HepG2 (cell line): Measurements from ENCODE around the gene FBRSL1. TPM values are rescaled to one million over a fixed set of nuclear protein-coding genes. Genes with fewer than 3 reads are reported as not detected.

Experiments used
- ATAC-seq: fragments of 200-7000 bp; cut with Tn5 transposase; 3 replicates; pipeline ENCODE4 v1.9.1; 2020; ENCODE audit warnings: mild to moderate bottlenecking, moderate library complexity
- BruUV-seq: library from RNA; stranded (reverse); fragments of 400-500 nt; replicated peaks from 2 replicates; lab custom pipeline; 2021; lab: Mats Ljungman, UMichigan
- CTCF ChIA-PET: fragments of 300-600 bp; formaldehyde crosslinking; extraction: SDS; loops from one replicate; lab custom pipeline; 2021; ENCODE audit warnings: low total read pairs, inconsistent platforms, low intra/inter-chr PET ratio; lab: Yijun Ruan, JAX
- POLR2A ChIA-PET: fragments of 350-600 bp; sonication (Branson Sonifier 250); formaldehyde crosslinking; loops from one replicate; lab custom pipeline; 2020; ENCODE audit warnings: antibody characterized with exemption, inconsistent platforms; lab: Yijun Ruan, JAX
- DNase-seq: peaks from one replicate; pipeline ENCODE4 v3.0.0-alpha.2; 2015; ENCODE audit warnings: low spot score
- FAIRE-seq: peaks from 3 replicates; lab custom pipeline; 2011; peaks lifted over from hg19 to GRCh38; lab: Jason Lieb, UNC
- H2AFZ ChIP-seq: one replicate; pipeline ENCODE4 v1.6.1; 2011; ENCODE audit warnings: low read length, inconsistent platforms
- H3K27ac ChIP-seq: fragments of 300-600 bp; 3 replicates; pipeline ENCODE4 v1.8.0; 2011; ENCODE audit warnings: mixed run types, mild to moderate bottlenecking, mixed read lengths, low read length, inconsistent platforms; ENCODE audit not compliant: insufficient read depth; ENCODE audit errors: extremely low read length
- H3K27me3 ChIP-seq, 2 experiments: fragments of 200-600 bp in 1 of 2; 2 replicates in 1 of 2; 3 replicates in 1 of 2; pipeline versions ENCODE4 v1.6.0 to v1.8.0; 2011; ENCODE audit warnings: low read length in 2 of 2, mild to moderate bottlenecking in 2 of 2, moderate library complexity in 2 of 2, inconsistent platforms in 1 of 2; ENCODE audit not compliant: insufficient read depth in 2 of 2, control insufficient read depth in 1 of 2
- H3K36me3 ChIP-seq, 2 experiments: fragments of 200-600 bp in 1 of 2; replicated peaks in 1 of 2; 2 replicates in 1 of 2; 3 replicates in 1 of 2; pipeline versions ENCODE4 v1.5.1 to v1.8.0; 2011; ENCODE audit warnings: low read length in 2 of 2, inconsistent platforms in 1 of 2; ENCODE audit not compliant: insufficient read depth in 2 of 2, control insufficient read depth in 1 of 2
- H3K4me1 ChIP-seq: 2 replicates; pipeline ENCODE4 v1.5.1; 2012; ENCODE audit warnings: low read length, inconsistent platforms; ENCODE audit not compliant: insufficient read depth
- H3K4me2 ChIP-seq: 2 replicates; pipeline ENCODE4 v1.6.0; 2011; ENCODE audit warnings: low read depth, low read length, inconsistent platforms
- H3K4me3 ChIP-seq, 3 experiments: fragments of 200-600 bp in 1 of 3; sonication (generic), shearing (Covaris generic) in 1 of 3; replicated peaks in 1 of 3; 2 replicates each; pipeline ENCODE4 v1.5.1; 2011 to 2016; ENCODE audit warnings: low read length in 3 of 3, inconsistent platforms in 2 of 3, low read depth in 2 of 3, mild to moderate bottlenecking in 2 of 3, control low read depth in 1 of 3, mixed read lengths in 1 of 3; ENCODE audit not compliant: insufficient read depth in 1 of 3
- H3K79me2 ChIP-seq: one replicate; pipeline ENCODE4 v1.6.1; 2011; ENCODE audit warnings: low read length, inconsistent platforms; ENCODE audit not compliant: insufficient read depth
- H3K9ac ChIP-seq: 2 replicates; pipeline ENCODE4 v1.6.0; 2011; ENCODE audit warnings: mild to moderate bottlenecking, low read depth, low read length, inconsistent platforms; ENCODE audit not compliant: insufficient read depth
- H3K9me3 ChIP-seq: 2 replicates; pipeline ENCODE4 v1.5.1; 2012; ENCODE audit warnings: mild to moderate bottlenecking, low read length
- H4K20me1 ChIP-seq: 2 replicates; pipeline ENCODE4 v1.6.0; 2011; ENCODE audit warnings: inconsistent platforms, mild to moderate bottlenecking, low read length, moderate library complexity; ENCODE audit not compliant: insufficient read depth
- HNRNPLL ChIP-seq: fragments of 200-400 bp; formaldehyde crosslinking; IDR thresholded peaks from 2 replicates; pipeline ENCODE4 v1.6.1; 2017; ENCODE audit warnings: mild to moderate bottlenecking, low read depth, low read length; ENCODE audit not compliant: poor library complexity, severe bottlenecking
- KAT2B ChIP-seq: fragments of 150-350 bp; IDR thresholded peaks from 2 replicates; pipeline ENCODE4 v1.6.1; 2014; ENCODE audit warnings: low read depth, low read length, borderline replicate concordance
- KAT8 ChIP-seq: IDR thresholded peaks from 2 replicates; pipeline ENCODE4 v1.6.1; 2016; ENCODE audit warnings: missing genetic modification reagents, missing compliant biosample characterization
- MXD4 ChIP-seq: IDR thresholded peaks from 2 replicates; pipeline ENCODE4 v1.6.1; 2016; ENCODE audit warnings: mild to moderate bottlenecking, missing biosample characterization, missing genetic modification reagents
- NR2F2 ChIP-seq: IDR thresholded peaks from 2 replicates; pipeline ENCODE4 v1.6.1; 2012; ENCODE audit warnings: low read depth, inconsistent platforms, borderline replicate concordance
- ZBTB21 ChIP-seq: sonication (generic); formaldehyde crosslinking; IDR thresholded peaks from 2 replicates; pipeline ENCODE4 v1.4.0; 2020; ENCODE audit warnings: missing genetic modification reagents
- ZBTB4 ChIP-seq: sonication (generic); formaldehyde crosslinking; IDR thresholded peaks from 2 replicates; pipeline ENCODE4 v1.4.0; 2020; ENCODE audit warnings: missing genetic modification reagents, mild to moderate bottlenecking, borderline replicate concordance
- ZNF274 ChIP-seq: sonication (generic); formaldehyde crosslinking; IDR thresholded peaks from 2 replicates; pipeline ENCODE4 v1.5.1; 2020; ENCODE audit warnings: mild to moderate bottlenecking, missing genetic modification reagents
- ZNF792 ChIP-seq: IDR thresholded peaks from 2 replicates; pipeline ENCODE4 v1.6.1; 2016
- WGBS: methylation state at CpG from one replicate; pipeline ENCODE4 v1.1.6; 2017; ENCODE audit warnings: low lambda C conversion rate; 5-methylcytosine and 5-hydroxymethylcytosine counted together
- in situ Hi-C: cut with HindIII; loops from 2 replicates; pipeline ENCODE4 v1.10.0; 2017; ENCODE audit warnings: low pct_unique_long_range_greater_than_20kb; ENCODE audit not compliant: extremely low pct_ligation_motif_present
- intact Hi-C: fragments of 100-400 bp; cut with micrococcal nuclease; formaldehyde crosslinking; loops from one replicate; pipeline ENCODE4 v1.10.0; 2022; ENCODE audit not compliant: unreplicated experiment
- polyA plus RNA-seq, 8 experiments: library from polyadenylated mRNA; depleted of rRNA in 3 of 8; stranded (reverse) in 7 of 8; unstranded in 1 of 8; fragments of >200 nt; fragmentation: Illumina TruSeq in 4 of 8; extraction: Trizol in 4 of 8; gene quantifications; 2 replicates each; pipeline versions ENCODE4 v1.2.1 to v1.2.3, GENCODE V29; 2011 to 2016; ENCODE audit warnings: low read depth in 4 of 8, missing spikeins in 1 of 8, mixed read lengths in 1 of 8; ENCODE audit not compliant: insufficient read depth in 1 of 8
- total RNA-seq, 5 experiments: library from RNA; depleted of rRNA; stranded (reverse); fragments of >200 nt; fragmentation: Illumina TruSeq; extraction: Trizol; gene quantifications; 2 replicates each; pipeline ENCODE4 v1.2.3, GENCODE V29; 2016; ENCODE audit warnings: low read depth in 1 of 5
- TF ChIP-seq, protein P1 (sequence below): sonication (generic); formaldehyde crosslinking; IDR thresholded peaks from 2 replicates; pipeline ENCODE4 v1.8.0; 2022; ENCODE audit warnings: low read depth, missing genetic modification reagents
- TF ChIP-seq, protein P2 (sequence below): sonication (generic); formaldehyde crosslinking; IDR thresholded peaks from 2 replicates; pipeline ENCODE4 v1.5.0; 2020; ENCODE audit warnings: missing genetic modification reagents

Gene FBRSL1
- total and polyA plus RNA-seq, 2 of the 13 experiments (the other 11 are each of a cell fraction or from before 2014, with no cell fraction given) = 3.6 to 7.9 TPM

GRCh38 chr12:132483208-132483607, 6.7 kb upstream of the FBRSL1 start (continued):
- no peak for TF ChIP-seq MXD4 (CRISPR knock-in tag)

DNA sequence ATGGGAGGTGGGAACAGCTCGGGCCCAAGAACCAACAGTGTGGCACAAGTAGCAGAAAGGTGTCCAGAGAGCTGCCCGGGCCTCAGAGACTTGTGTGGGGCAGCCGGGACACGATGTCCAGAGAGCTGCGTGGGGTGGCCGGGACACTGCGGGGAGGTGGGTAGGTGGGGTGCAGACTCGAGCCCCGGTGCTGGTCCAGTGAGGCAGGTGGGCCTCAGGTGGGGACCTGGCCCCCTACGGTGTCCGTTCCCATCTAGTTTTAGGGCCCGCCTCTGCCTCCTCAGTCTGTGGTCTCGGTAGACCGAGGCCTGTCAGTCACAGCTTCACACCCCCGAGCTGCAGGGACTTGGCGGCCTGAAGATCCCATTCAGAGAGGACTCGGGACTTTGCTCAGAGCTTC, 6.3 kb upstream of the FBRSL1 start:
- Histone ChIP-seq H3K36me3 (no peaks in the 10 kb centered on the region), H2AFZ (no peak overlapping the region), H4K20me1 (no peaks in the 10 kb centered on the region), H3K4me1 (peaks cover 8% of the 10 kb centered on the region), H3K9ac (no peak overlapping the region), H3K27me3 (peaks cover 33 to 98% of the 10 kb centered on the region in 2 experiments), H3K9me3 (no peaks in the 10 kb centered on the region), H3K4me2 (no peak overlapping the region), H3K27ac (no peak overlapping the region), H3K79me2 (no peaks in the 10 kb centered on the region), H3K4me3 (no peak overlapping the region)
- no peak for FAIRE-seq
- intact Hi-C loops (no loop called here), in situ Hi-C loops (no loop called here)
- no peak for ATAC-seq
- no peak for DNase-seq
- ChIA-PET POLR2A (no interaction called here), CTCF (no interaction called here)
- no TSS peak for BruUV-seq
- WGBS = 20% methylated on average over 7 of the region's 17 CpGs
- TF ChIP-seq, protein P1, sequence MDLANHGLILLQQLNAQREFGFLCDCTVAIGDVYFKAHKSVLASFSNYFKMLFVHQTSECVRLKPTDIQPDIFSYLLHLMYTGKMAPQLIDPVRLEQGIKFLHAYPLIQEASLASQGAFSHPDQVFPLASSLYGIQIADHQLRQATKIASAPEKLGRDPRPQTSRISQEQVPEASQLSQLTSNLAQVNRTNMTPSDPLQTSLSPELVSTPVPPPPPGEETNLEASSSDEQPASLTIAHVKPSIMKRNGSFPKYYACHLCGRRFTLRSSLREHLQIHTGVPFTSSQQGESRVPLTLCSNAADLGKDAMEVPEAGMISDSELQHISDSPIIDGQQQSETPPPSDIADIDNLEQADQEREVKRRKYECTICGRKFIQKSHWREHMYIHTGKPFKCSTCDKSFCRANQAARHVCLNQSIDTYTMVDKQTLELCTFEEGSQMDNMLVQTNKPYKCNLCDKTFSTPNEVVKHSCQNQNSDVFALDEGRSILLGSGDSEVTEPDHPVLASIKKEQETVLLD = no peak
- TF ChIP-seq KAT8 (CRISPR knock-in tag) (no peak), ZNF792 (CRISPR knock-in tag) (no peak), HNRNPLL (no peak), ZBTB21 (no peak), KAT2B (no peak), NR2F2 (no peak), ZNF274 (CRISPR knock-in tag) (no peak), ZBTB4 (CRISPR knock-in tag) (no peak)
- TF ChIP-seq, protein P2, sequence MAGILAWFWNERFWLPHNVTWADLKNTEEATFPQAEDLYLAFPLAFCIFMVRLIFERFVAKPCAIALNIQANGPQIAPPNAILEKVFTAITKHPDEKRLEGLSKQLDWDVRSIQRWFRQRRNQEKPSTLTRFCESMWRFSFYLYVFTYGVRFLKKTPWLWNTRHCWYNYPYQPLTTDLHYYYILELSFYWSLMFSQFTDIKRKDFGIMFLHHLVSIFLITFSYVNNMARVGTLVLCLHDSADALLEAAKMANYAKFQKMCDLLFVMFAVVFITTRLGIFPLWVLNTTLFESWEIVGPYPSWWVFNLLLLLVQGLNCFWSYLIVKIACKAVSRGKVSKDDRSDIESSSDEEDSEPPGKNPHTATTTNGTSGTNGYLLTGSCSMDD = no peak
